ENCODE data around the gene FOXN4.
"Not testable (repeated sequence)": the region's sequence is repeated elsewhere in the genome, so short reads cannot be mapped to it uniquely, and the experiment has no call there.

FOXN4 gene

DNA sequence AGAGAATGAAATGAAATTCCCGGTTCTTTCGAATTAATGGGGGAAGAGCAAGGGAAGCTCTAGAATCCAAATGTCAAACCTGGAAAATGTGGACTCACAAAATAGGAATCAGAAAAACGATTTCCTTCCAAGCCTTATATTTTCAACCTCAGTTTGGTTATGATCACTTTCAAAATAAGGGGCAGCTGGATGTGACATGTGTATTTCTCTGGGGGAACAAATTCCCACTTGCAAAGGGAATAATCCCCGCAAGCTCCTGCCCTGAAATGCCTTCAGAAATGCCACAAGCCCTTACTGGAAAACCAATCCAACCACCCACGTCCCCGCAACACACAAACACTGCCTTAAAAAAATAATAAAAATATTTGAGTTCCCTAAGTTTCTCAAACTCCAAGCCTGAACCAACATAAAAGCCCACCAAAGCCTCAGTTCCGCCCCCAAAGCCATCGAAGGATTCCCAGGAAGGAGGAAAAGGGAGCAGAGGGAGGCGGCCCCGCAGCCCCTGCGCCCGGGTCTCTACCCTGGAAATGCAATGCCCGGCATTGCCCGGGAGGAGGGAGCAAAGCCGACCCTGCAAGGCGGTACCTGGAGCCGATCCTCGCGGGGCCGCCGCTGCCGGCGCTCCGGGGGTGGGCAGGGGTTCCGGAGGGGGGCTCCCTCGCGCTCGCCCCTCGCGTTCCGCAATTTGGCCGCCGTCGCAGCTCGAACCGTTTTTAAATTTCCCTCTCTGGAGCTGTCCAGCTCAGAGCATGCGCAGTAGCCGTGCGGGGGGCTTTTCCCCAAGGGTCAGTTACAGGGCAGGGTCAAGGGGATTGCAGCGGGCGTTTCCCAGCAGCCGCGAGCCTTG is at the start of gene FOXN4:
FOXN4 (minus strand) TSS at position 751 of the 847 bp plus-strand sequence. CDS start 963 bp downstream, outside the sequence.
- DNase-seq: no peak

DNA sequence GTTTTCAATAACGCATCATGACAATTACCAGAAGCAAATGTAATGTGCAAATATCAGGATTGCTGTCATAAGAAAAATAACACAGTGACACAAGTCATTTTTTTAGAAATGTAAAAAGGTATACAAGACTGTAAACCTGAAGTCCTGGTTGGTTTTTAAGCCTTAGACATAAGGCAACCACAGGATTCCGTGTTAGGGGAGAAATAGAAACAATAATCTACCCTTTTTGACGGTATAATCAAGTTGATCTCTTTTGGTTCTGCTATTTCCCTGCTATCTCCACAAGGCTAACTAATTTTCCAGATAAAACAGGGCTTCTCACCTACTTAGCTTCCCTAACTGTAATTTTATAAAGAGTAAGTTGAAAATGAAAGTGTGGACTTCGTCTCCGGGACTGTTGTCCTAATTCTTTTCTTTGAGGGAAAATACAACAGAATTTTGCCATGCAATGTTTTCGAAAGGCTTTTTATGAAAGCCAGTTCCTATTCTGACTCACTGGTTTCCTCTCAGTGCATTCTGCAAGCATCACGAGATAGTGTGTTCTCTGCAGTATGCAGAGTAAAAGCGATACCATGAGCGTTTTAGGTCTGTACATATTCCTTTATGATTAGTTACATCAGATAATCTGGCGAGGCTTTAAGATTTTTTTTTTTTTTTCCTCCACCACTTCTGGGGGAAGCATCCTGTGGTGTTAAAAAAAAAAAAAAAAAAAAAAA is 49.2 kb upstream of the FOXN4 start:
- DNase-seq: no peak

DNA sequence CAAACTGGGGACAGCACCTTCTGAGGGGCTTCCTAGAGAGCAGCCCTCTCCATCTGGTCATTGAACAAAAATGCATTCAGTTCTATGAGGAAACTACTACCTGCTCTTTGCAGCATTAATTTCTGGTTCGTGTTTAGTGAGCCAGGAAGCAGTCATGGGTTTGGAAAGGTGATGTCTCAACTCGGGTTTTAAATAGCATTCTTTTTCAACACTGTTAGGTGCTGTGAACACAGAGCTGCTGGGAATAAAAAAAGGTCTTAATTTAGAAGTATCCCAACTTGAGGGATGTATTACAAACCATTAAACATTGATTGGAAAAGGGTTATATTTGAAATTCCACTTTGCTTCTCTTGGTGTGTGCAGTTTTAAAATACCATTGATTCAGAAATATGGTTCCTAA is 47.9 kb upstream of the FOXN4 start:
- no peak for DNase-seq

GRCh38 chr12:109356577-109356976 is 47.5 kb upstream of the FOXN4 start:
- no peak for DNase-seq

DNA sequence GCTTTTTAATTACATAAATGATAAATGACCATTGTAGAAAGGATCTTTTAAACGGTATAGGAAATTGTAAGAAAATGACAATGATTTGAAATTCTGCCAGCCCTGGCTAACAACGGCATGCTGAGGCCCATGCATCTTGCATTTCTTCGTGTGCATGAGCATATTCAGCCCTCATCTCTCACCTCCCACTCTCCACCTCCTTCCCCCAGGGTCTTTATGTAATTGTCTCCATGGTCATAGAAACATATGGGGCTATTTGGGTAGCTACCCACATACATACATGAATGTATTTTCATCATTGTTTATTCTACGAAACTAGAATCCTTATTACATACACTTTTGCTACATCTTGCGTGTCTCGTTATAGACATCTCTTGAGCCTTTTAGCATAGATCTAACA is 43.1 kb upstream of the FOXN4 start:
- no peak for DNase-seq

GRCh38 chr12:109347589-109347988 is 38.5 kb upstream of the FOXN4 start, which contains the start of gene MYO1H:
Gene MYO1H (plus strand): TSS chr12:109347900. CDS start chr12:109347961, 61 bp downstream.
- no peak for DNase-seq

DNA sequence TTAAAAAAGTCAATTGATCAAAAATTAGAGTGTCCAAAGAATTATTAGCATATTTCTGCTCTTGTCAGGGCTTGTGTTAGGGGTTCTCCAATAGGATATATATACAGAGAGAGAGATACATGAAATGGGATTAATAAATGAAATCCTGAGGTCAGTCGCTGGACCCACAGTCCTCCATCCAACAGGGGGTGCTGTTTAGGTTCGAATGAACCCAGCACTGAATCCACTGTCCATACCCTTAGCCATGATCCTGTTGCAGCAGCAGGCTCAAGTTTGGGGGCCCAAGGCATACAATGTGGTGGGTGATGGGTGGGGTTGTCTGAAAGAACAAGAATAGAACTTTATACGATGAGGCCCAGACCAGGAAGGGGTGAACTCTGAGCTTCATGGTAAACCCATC is 37.8 kb upstream of the FOXN4 start:
- no peak for DNase-seq

DNA sequence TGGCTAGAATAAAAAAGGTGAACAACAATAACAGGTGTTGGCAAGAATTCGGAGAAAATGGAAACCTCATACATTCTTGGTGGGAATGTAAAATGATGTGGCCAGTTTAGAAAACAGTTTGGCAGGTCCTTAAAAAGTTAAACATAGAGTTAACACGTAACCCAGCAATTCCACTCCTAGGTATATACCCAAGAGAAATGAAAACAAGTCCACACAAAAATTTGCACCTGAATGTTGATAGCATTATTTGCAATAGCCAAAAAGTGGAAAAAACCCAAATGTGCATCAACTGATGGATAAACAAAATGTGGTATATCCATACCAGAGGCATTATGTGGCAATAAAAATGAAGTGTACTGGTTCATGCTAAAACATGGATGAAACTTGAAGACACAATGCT is 36.3 kb upstream of the FOXN4 start:
- DNase-seq: no peak

- no peak for DNase-seq
Observed at GRCh38 chr12:109343677-109344076, 34.6 kb upstream of the FOXN4 start.

DNA sequence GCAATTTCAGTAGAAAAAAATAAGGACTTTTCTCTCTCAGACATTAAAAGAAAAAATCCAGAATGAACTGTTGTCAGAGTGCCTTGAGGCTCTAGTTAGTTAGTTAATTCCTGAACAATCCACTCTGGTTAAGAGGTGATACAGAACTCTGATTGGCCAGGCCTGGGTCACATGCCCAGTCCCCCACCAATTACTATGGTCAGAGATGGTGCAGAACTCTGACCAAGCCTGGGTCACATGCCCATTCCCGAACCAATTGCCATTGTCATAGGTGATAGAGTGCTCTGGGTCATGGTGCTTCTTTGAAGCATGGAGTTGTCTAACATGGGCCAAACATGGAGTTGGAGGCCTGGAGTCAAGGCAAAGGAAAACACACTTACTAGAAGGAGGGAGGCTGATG is 27.5 kb upstream of the FOXN4 start:
- DNase-seq: no peak

GRCh38 chr12:109334887-109335286 is 25.8 kb upstream of the FOXN4 start:
- DNase-seq: no peak

- no peak for DNase-seq
Observed at GRCh38 chr12:109331301-109331952, 22.3 kb upstream of the FOXN4 start.

GRCh38 chr12:109330282-109331230 is 21.5 kb upstream of the FOXN4 start:
- DNase-seq: no peak

- no peak for DNase-seq
Observed at GRCh38 chr12:109329686-109330085, 20.6 kb upstream of the FOXN4 start.

DNA sequence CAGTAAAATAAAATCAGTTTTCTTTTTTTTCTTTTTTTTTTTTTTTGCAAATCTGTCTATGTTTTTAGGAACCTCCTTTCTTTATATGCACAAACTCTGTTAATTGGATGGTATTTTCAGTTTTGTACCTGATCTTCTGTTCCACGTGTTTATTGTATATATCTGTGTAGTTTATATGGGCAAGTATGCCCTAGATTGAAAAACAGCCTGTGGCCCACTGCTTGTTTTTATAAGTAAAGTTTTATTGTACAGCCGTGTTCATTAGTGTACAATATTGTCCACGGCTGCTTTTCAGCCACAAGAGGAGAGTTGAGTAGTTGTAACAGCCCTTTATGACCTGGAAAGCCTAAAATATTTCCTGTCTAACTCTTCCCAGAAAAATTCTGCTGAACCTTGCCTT is 19.9 kb upstream of the FOXN4 start:
- DNase-seq: no peak

GRCh38 chr12:109321294-109321693 is 12.2 kb upstream of the FOXN4 start:
- not testable (repeated sequence) for DNase-seq

- DNase-seq: no peak
Observed at GRCh38 chr12:109310247-109311125, 1.4 kb upstream of the FOXN4 start.

DNA sequence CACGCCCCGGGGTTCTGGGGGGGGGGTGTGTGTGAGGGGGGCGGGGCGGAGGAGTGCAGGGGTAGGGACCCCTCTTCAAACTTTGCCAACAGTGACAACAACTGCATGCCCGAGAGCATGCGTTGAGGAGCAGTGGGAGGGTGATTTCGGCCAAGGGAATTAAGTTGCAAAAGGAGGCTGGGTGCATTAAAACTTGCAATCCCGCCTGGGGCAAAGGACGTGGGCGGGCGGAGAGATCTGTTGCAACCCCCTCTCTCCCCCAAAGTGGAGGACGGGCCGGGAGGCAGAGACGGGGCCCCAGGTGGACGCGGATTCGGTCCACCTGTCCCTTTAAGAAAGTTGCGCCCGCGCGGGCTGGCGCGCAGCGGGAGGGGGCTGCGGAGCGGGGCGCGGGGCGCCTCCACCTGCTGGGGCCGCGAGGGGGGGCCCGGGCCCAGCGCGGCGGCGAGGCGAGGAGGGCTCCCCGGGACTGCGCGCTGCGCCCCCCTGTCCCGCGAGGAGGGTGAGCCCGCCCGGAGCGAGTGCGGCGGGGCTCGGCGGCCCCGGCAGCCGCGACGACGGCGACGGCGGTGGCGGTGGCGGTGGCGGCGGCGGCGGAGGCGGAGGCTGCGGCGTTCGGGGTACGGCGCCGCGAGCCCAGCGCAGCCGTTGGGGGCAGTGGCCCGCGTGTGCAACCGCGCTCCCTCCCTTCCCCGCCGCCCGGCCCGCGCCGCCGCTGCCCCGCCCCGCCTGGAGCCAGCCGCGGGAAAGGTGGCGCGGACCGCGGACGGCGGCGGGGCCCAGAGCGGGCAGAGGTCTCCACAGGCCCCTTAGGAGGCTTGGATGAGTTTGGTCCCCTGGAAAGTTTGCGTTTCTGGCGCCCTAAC is 530 bp upstream of the FOXN4 start:
- no peak for DNase-seq

DNA sequence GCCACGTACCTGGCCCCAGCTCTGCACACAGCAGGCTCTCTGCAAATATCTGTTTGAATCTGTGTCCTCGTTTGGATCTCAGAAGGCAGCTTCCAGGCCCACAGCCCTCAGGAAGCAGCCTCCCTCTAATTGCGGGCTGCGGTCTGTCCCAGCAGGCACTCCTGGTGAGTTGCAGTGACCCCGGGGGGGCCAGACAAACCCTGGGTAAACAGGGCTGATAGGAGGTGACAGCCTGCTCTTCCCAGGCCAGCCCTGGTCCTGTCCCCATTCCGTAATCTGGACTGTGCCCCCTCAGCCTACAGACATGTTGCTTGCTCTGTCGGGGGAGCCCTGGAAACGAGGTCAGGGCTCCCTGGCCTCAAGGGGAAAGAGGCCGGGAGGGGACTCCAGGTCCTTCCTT is 2.0 kb downstream of the FOXN4 start:
- no peak for DNase-seq

DNA sequence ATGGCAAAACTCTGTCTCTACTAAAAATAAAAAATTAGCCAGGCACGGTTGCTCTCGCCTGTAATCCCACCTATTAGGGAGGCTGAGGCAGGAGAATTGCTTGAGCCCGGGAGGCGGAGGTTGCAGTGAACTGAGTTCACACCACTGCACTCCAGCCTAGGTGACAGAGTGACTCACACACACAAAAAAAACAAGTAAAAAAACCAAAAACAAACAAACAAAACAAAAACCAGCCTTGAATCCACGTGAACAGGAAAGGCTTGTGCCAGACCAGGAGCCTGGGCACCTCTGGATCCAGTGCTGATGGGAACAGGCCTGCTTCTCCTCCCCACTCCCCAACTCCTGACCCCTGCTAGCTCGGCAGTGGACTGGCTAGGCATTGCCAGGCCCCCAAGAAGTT is 3.5 kb downstream of the FOXN4 start:
- no peak for DNase-seq
